Trophoblast cell (in vitro differentiated cells and primary cell): ENCODE data around the gene EPHA4.

Experiments used
- DNase-seq, 2 donors: peaks; one replicate each; pipeline ENCODE4 v3.0.0-alpha.2; 2016
- H2AFZ ChIP-seq: 2 replicates; pipeline ENCODE4 v1.6.1; 2013; ENCODE audit warnings: low read length, moderate library complexity, mild to moderate bottlenecking; ENCODE audit not compliant: insufficient read depth, poor library complexity
- H2AK5ac ChIP-seq: 2 replicates; pipeline ENCODE4 v1.6.1; 2013; ENCODE audit warnings: mild to moderate bottlenecking, low read length
- H2BK120ac ChIP-seq: 2 replicates; pipeline ENCODE4 v1.6.1; 2013; ENCODE audit warnings: low read length, mild to moderate bottlenecking, moderate library complexity; ENCODE audit not compliant: insufficient read depth, poor library complexity
- H2BK12ac ChIP-seq: 2 replicates; pipeline ENCODE4 v1.6.1; 2013; ENCODE audit warnings: mild to moderate bottlenecking, low read length, moderate library complexity
- H2BK5ac ChIP-seq: 2 replicates; pipeline ENCODE4 v1.6.1; 2013; ENCODE audit warnings: low read length, low read depth, moderate library complexity, mild to moderate bottlenecking; ENCODE audit not compliant: poor library complexity
- H3K14ac ChIP-seq: 2 replicates; pipeline ENCODE4 v1.6.1; 2013; ENCODE audit warnings: mild to moderate bottlenecking, low read length
- H3K18ac ChIP-seq: 2 replicates; pipeline ENCODE4 v1.6.1; 2013; ENCODE audit warnings: mild to moderate bottlenecking, low read length
- H3K23ac ChIP-seq: 2 replicates; pipeline ENCODE4 v1.6.1; 2013; ENCODE audit warnings: low read length
- H3K27ac ChIP-seq: 2 replicates; pipeline ENCODE4 v1.5.1; 2013; ENCODE audit warnings: low read depth, mild to moderate bottlenecking, inconsistent platforms, low read length, moderate library complexity
- H3K27me3 ChIP-seq: 2 replicates; pipeline ENCODE4 v1.6.1; 2013; ENCODE audit warnings: inconsistent platforms, mild to moderate bottlenecking, low read length, moderate library complexity; ENCODE audit not compliant: insufficient read depth
- H3K36me3 ChIP-seq, 2 experiments: 1 replicate in 1 of 2; 2 replicates in 1 of 2; pipeline ENCODE4 v1.6.1; 2013; ENCODE audit warnings: low read length in 2 of 2, mild to moderate bottlenecking in 2 of 2, moderate library complexity in 1 of 2; ENCODE audit not compliant: insufficient read depth in 2 of 2, control insufficient read depth in 1 of 2
- H3K4ac ChIP-seq: 2 replicates; pipeline ENCODE4 v1.6.1; 2013; ENCODE audit warnings: low read depth, mild to moderate bottlenecking, low read length, moderate library complexity
- H3K4me1 ChIP-seq, 2 experiments: 1 replicate in 1 of 2; 2 replicates in 1 of 2; pipeline ENCODE4 v1.6.1; 2013; ENCODE audit warnings: low read length in 2 of 2, mild to moderate bottlenecking in 2 of 2, moderate library complexity in 1 of 2; ENCODE audit not compliant: insufficient read depth in 2 of 2, control insufficient read depth in 1 of 2
- H3K4me2 ChIP-seq: 2 replicates; pipeline ENCODE4 v1.6.1; 2013; ENCODE audit warnings: inconsistent platforms, mild to moderate bottlenecking, low read length, moderate library complexity
- H3K4me3 ChIP-seq: 2 replicates; pipeline ENCODE4 v1.5.1; 2013; ENCODE audit warnings: mild to moderate bottlenecking, low read depth, low read length, inconsistent platforms
- H3K79me1 ChIP-seq: one replicate; pipeline ENCODE4 v1.6.1; 2013; ENCODE audit warnings: low read length
- H3K79me2 ChIP-seq: 2 replicates; pipeline ENCODE4 v1.6.1; 2013; ENCODE audit warnings: low read length, mild to moderate bottlenecking; ENCODE audit not compliant: control insufficient read depth, insufficient read depth, poor library complexity
- H3K9ac ChIP-seq: 2 replicates; pipeline ENCODE4 v1.6.1; 2013; ENCODE audit warnings: mild to moderate bottlenecking, low read length
- H3K9me3 ChIP-seq: 2 replicates; pipeline ENCODE4 v1.6.1; 2013; ENCODE audit warnings: low read depth, mild to moderate bottlenecking, control low read depth, inconsistent platforms, low read length; ENCODE audit not compliant: insufficient read depth
- H4K12ac ChIP-seq: 2 replicates; pipeline ENCODE4 v1.6.1; 2013; ENCODE audit warnings: low read depth, mild to moderate bottlenecking, low read length, moderate library complexity
- H4K8ac ChIP-seq: 2 replicates; pipeline ENCODE4 v1.6.1; 2013; ENCODE audit warnings: low read depth, mild to moderate bottlenecking, low read length, moderate library complexity
- H4K91ac ChIP-seq: one replicate; pipeline ENCODE4 v1.6.1; 2013; ENCODE audit warnings: low read depth, mild to moderate bottlenecking, low read length, moderate library complexity
- WGBS: extraction: QIAGEN DNeasy Blood & Tissue Kit; methylation state at CpG from one replicate; pipeline ENCODE4 v1.1.7; 2013; ENCODE audit warnings: missing lambda C conversion rate; ENCODE audit not compliant: insufficient read length, insufficient coverage; ENCODE audit errors: extremely low coverage; 5-methylcytosine and 5-hydroxymethylcytosine counted together

EPHA4 gene

DNA sequence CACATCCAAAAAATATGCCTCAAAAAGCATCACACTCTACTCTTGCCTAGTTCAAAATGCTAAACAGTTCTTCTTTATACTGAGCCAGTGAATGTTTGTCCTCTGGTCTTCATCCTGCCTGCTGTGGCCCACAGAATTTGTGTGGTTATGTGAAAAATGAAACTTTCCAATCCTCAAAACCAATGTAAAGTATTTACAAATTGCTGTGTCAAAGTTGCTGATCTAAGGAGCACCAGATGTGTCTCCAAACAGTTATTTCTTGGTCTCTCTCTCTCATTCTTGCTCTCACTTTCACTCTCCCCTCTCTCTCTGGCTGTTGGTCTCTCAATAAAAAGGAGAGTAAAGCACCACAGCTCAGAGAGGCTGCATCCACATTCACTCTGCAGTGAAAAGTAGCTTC lies 23.0 kb downstream of the EPHA4 start:
- Histone ChIP-seq H3K9me3 (no peaks in the 10 kb centered on the region), H3K4me3 (no peak overlapping the region), H4K8ac (no peak overlapping the region), H3K27me3 (no peaks in the 10 kb centered on the region), H3K27ac (no peak overlapping the region), H3K9ac (no peak overlapping the region), H3K4ac (no peak overlapping the region), H2AFZ (no peak overlapping the region), H2BK12ac (no peak overlapping the region), H4K91ac (no peak overlapping the region), H3K4me2 (no peak overlapping the region), H3K36me3 (no peaks in the 10 kb centered on the region), H3K79me2 (no peaks in the 10 kb centered on the region), H3K18ac (no peak overlapping the region), H3K14ac (no peak overlapping the region), H4K12ac (no peak overlapping the region), H3K4me1 (peaks cover 0 to 2% of the 10 kb centered on the region in 2 experiments), H3K23ac (no peak overlapping the region), H2AK5ac (no peak overlapping the region), H2BK5ac (no peak overlapping the region), H3K79me1 (no peaks in the 10 kb centered on the region), H2BK120ac (no peak overlapping the region)
- DNase-seq: no peak

DNA sequence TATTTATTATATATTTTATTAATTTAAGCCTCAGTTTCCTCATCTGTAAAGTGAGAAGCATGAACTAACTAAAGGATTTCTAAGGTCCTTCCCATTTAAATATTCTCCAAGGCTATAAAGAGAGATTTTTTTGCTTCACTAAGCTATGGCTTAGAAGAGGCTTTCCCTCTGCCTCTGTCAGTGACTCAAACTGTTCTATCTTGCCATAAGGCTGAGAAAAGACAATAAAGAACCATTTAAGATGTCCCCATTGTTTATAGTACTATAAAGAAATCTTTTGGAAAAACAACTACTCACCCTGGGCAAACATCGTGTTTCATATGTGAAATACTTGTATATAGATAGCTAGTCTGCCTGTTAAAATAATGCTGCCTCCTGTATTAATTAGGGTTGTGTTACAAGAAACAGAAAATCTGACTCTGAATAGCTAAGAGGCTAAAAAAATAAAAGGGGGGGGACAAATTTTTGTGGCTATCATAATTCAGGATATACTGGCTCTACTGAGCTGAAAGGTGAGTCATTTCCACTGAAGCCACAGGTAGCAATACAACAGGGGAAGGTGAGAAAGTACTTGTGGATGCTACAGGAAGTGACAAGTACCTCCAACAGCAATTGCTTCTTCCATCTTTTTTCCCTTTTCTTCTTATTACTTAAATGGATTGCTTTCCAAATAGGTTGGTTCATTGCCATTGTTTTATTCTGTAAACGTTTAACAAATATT lies 25.4 kb downstream of the EPHA4 start:
- no peak overlapping the region for H2BK12ac ChIP-seq
- H3K4ac ChIP-seq: no peak overlapping the region
- H4K8ac ChIP-seq: no peak overlapping the region
- H2BK5ac ChIP-seq: no peak overlapping the region
- no peak overlapping the region for H3K23ac ChIP-seq
- H3K79me1 ChIP-seq: no peaks in the 10 kb centered on the region
- H3K36me3 ChIP-seq: no peaks in the 10 kb centered on the region
- no peaks in the 10 kb centered on the region for H3K4me1 ChIP-seq
- no peak for DNase-seq
- no peaks in the 10 kb centered on the region for H3K9me3 ChIP-seq
- H3K4me2 ChIP-seq: no peak overlapping the region
- no peak overlapping the region for H2BK120ac ChIP-seq
- H4K91ac ChIP-seq: no peak overlapping the region
- H2AK5ac ChIP-seq: no peak overlapping the region
- no peak overlapping the region for H3K27ac ChIP-seq
- H3K79me2 ChIP-seq: no peaks in the 10 kb centered on the region
- H4K12ac ChIP-seq: no peak overlapping the region
- H3K18ac ChIP-seq: no peak overlapping the region
- no peak overlapping the region for H3K4me3 ChIP-seq
- no peak overlapping the region for H2AFZ ChIP-seq
- H3K27me3 ChIP-seq: no peaks in the 10 kb centered on the region
- WGBS: no CpG with 5 or more reads among the region's 2 CpGs
- H3K9ac ChIP-seq: no peak overlapping the region
- no peak overlapping the region for H3K14ac ChIP-seq

GRCh38 chr2:221541131-221541735 lies 30.9 kb downstream of the EPHA4 start:
- no peak overlapping the region for H3K4me3 ChIP-seq
- H3K27me3 ChIP-seq: no peaks in the 10 kb centered on the region
- H4K12ac ChIP-seq: no peak overlapping the region
- H3K27ac ChIP-seq: no peak overlapping the region
- no peak overlapping the region for H2BK12ac ChIP-seq
- no peak overlapping the region for H3K4me2 ChIP-seq
- H3K18ac ChIP-seq: no peak overlapping the region
- H3K14ac ChIP-seq: no peak overlapping the region
- no peaks in the 10 kb centered on the region for H3K79me1 ChIP-seq
- H4K91ac ChIP-seq: no peak overlapping the region
- no peak overlapping the region for H4K8ac ChIP-seq
- no peak overlapping the region for H2AFZ ChIP-seq
- H3K23ac ChIP-seq: no peak overlapping the region
- no peak overlapping the region for H3K4ac ChIP-seq
- H3K9ac ChIP-seq: no peak overlapping the region
- no peaks in the 10 kb centered on the region for H3K9me3 ChIP-seq
- H2BK5ac ChIP-seq: no peak overlapping the region
- no peak for DNase-seq
- H3K36me3 ChIP-seq: no peaks in the 10 kb centered on the region
- no peaks in the 10 kb centered on the region for H3K4me1 ChIP-seq
- no peak overlapping the region for H2AK5ac ChIP-seq
- no peak overlapping the region for H2BK120ac ChIP-seq
- no peaks in the 10 kb centered on the region for H3K79me2 ChIP-seq
- no CpG with 5 or more reads among the region's 6 CpGs for WGBS

- DNase-seq: peak; percentile 56 to 77
- Histone ChIP-seq H2AK5ac (no peak overlapping the region), H3K9me3 (no peaks in the 10 kb centered on the region), H3K18ac (no peak overlapping the region), H3K23ac (no peak overlapping the region), H3K27ac (no peak overlapping the region), H3K14ac (no peak overlapping the region), H3K36me3 (no peaks in the 10 kb centered on the region), H2BK12ac (no peak overlapping the region), H4K91ac (no peak overlapping the region), H2BK5ac (no peak overlapping the region), H4K12ac (no peak overlapping the region), H4K8ac (no peak overlapping the region), H3K4me1 (no peaks in the 10 kb centered on the region), H3K27me3 (no peaks in the 10 kb centered on the region), H2AFZ (no peak overlapping the region), H3K79me2 (no peaks in the 10 kb centered on the region), H3K4ac (no peak overlapping the region), H3K9ac (no peak overlapping the region), H3K4me2 (no peak overlapping the region), H3K79me1 (no peaks in the 10 kb centered on the region), H3K4me3 (no peak overlapping the region), H2BK120ac (no peak overlapping the region)
- no CpG with 5 or more reads among the region's 4 CpGs for WGBS
Measured at GRCh38 chr2:221539246-221539645, 32.9 kb downstream of the EPHA4 start.
